HG03558 (cell line): ENCODE results near the gene PON3.
A peak's percentile ranks its signal among the peaks of the same experiment; 100 is the strongest.

Experiments used
- ATAC-seq: cut with Tn5 transposase; IDR thresholded peaks from one replicate; pipeline ENCODE4 v1.9.1; 2021; ENCODE audit warnings: moderate number of reproducible peaks; ENCODE audit not compliant: unreplicated experiment; ENCODE audit errors: extremely low read depth

Gene PON3

GRCh38 chr7:95396136-95397032 is at the start of gene PON3:
Gene PON3 (minus strand): TSS chr7:95396375. CDS start chr7:95396350, 25 bp downstream.
- ATAC-seq: no peak

- no peak for ATAC-seq
Observed at GRCh38 chr7:95444796-95445195, 48.6 kb upstream of the PON3 start.

GRCh38 chr7:95441042-95441823 is 45.1 kb upstream of the PON3 start:
- no peak for ATAC-seq

- no peak for ATAC-seq
Observed at GRCh38 chr7:95440394-95441038, 44.3 kb upstream of the PON3 start.

GRCh38 chr7:95436407-95436806 is 40.2 kb upstream of the PON3 start:
- no peak for ATAC-seq

GRCh38 chr7:95435422-95435780 is 39.2 kb upstream of the PON3 start:
- no peak for ATAC-seq

- ATAC-seq: peak; percentile 95
Observed at GRCh38 chr7:95434557-95435421, 38.6 kb upstream of the PON3 start, which contains the start of gene PON2. Gene PON2 (minus strand): TSS chr7:95435028. CDS start chr7:95434951, 77 bp downstream.

- ATAC-seq: no peak
Observed at GRCh38 chr7:95433952-95434556, 37.9 kb upstream of the PON3 start.

GRCh38 chr7:95433129-95433528 is 37.0 kb upstream of the PON3 start:
- no peak for ATAC-seq

GRCh38 chr7:95432606-95433005 is 36.4 kb upstream of the PON3 start:
- ATAC-seq: no peak

GRCh38 chr7:95430864-95431263 is 34.7 kb upstream of the PON3 start:
- no peak for ATAC-seq

GRCh38 chr7:95429241-95429990 is 33.2 kb upstream of the PON3 start:
- ATAC-seq: no peak

GRCh38 chr7:95427914-95428516 is 31.8 kb upstream of the PON3 start:
- no peak for ATAC-seq

GRCh38 chr7:95427166-95427565 is 31.0 kb upstream of the PON3 start:
- no peak for ATAC-seq

GRCh38 chr7:95425694-95426093 is 29.5 kb upstream of the PON3 start:
- ATAC-seq: no peak

- ATAC-seq: no peak
Observed at GRCh38 chr7:95424716-95425115, 28.5 kb upstream of the PON3 start.

GRCh38 chr7:95421847-95422444 is 25.8 kb upstream of the PON3 start:
- no peak for ATAC-seq
